WTC11 (cell line): ENCODE data around the gene ZDHHC7.

Source experiments
- ATF3 ChIP-seq: sonication (generic); formaldehyde crosslinking; conservative IDR thresholded peaks from 2 replicates; pipeline ENCODE4 v1.8.1; 2022; ENCODE audit warnings: mild to moderate bottlenecking, missing genetic modification reagents
- FOXK1 ChIP-seq: sonication (generic); formaldehyde crosslinking; IDR thresholded peaks from 2 replicates; pipeline ENCODE4 v1.8.0; 2022; ENCODE audit warnings: mild to moderate bottlenecking, moderate library complexity, missing genetic modification reagents
- JUN ChIP-seq: sonication (generic); formaldehyde crosslinking; IDR thresholded peaks from 2 replicates; pipeline ENCODE4 v1.8.0; 2023; ENCODE audit warnings: mild to moderate bottlenecking, missing genetic modification reagents
- NFYB ChIP-seq: sonication (generic); formaldehyde crosslinking; conservative IDR thresholded peaks from 2 replicates; pipeline ENCODE4 v1.8.0; 2022; ENCODE audit warnings: low read depth, missing genetic modification reagents
- NR1H2 ChIP-seq: sonication (generic); formaldehyde crosslinking; IDR thresholded peaks from 2 replicates; pipeline ENCODE4 v1.9.0; 2021; ENCODE audit warnings: mild to moderate bottlenecking, moderate library complexity, missing genetic modification reagents
- ZNF232 ChIP-seq: sonication (generic); formaldehyde crosslinking; IDR thresholded peaks from 2 replicates; pipeline ENCODE4 v1.8.0; 2022; ENCODE audit warnings: mild to moderate bottlenecking, missing genetic modification reagents
- ZNF263 ChIP-seq: sonication (generic); formaldehyde crosslinking; IDR thresholded peaks from 2 replicates; pipeline ENCODE4 v1.8.1; 2022; ENCODE audit warnings: low read depth, mild to moderate bottlenecking, moderate library complexity, missing genetic modification reagents
- TF ChIP-seq, protein P1 (sequence below): fragments of 200-600 bp; IDR thresholded peaks from 2 replicates; pipeline ENCODE4 v1.8.0; 2022; ENCODE audit warnings: antibody characterized with exemption
- TF ChIP-seq, protein P2 (sequence below): sonication (generic); formaldehyde crosslinking; IDR thresholded peaks from 2 replicates; pipeline ENCODE4 v1.8.1; 2023; ENCODE audit warnings: mild to moderate bottlenecking, missing genetic modification reagents, borderline replicate concordance
- TF ChIP-seq, protein P3 (sequence below): sonication (generic); formaldehyde crosslinking; IDR thresholded peaks from 2 replicates; pipeline ENCODE4 v1.8.0; 2022; ENCODE audit warnings: mild to moderate bottlenecking, missing genetic modification reagents

- TF ChIP-seq FOXK1 (CRISPR knock-in tag) (no peak), JUN (CRISPR knock-in tag) (no peak), NR1H2 (CRISPR knock-in tag) (no peak), NFYB (no peak), ZNF232 (CRISPR knock-in tag) (no peak), ATF3 (CRISPR knock-in tag) (no peak), ZNF263 (no peak)
- TF ChIP-seq, protein P1, sequence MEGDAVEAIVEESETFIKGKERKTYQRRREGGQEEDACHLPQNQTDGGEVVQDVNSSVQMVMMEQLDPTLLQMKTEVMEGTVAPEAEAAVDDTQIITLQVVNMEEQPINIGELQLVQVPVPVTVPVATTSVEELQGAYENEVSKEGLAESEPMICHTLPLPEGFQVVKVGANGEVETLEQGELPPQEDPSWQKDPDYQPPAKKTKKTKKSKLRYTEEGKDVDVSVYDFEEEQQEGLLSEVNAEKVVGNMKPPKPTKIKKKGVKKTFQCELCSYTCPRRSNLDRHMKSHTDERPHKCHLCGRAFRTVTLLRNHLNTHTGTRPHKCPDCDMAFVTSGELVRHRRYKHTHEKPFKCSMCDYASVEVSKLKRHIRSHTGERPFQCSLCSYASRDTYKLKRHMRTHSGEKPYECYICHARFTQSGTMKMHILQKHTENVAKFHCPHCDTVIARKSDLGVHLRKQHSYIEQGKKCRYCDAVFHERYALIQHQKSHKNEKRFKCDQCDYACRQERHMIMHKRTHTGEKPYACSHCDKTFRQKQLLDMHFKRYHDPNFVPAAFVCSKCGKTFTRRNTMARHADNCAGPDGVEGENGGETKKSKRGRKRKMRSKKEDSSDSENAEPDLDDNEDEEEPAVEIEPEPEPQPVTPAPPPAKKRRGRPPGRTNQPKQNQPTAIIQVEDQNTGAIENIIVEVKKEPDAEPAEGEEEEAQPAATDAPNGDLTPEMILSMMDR = no peak
- TF ChIP-seq, protein P2, sequence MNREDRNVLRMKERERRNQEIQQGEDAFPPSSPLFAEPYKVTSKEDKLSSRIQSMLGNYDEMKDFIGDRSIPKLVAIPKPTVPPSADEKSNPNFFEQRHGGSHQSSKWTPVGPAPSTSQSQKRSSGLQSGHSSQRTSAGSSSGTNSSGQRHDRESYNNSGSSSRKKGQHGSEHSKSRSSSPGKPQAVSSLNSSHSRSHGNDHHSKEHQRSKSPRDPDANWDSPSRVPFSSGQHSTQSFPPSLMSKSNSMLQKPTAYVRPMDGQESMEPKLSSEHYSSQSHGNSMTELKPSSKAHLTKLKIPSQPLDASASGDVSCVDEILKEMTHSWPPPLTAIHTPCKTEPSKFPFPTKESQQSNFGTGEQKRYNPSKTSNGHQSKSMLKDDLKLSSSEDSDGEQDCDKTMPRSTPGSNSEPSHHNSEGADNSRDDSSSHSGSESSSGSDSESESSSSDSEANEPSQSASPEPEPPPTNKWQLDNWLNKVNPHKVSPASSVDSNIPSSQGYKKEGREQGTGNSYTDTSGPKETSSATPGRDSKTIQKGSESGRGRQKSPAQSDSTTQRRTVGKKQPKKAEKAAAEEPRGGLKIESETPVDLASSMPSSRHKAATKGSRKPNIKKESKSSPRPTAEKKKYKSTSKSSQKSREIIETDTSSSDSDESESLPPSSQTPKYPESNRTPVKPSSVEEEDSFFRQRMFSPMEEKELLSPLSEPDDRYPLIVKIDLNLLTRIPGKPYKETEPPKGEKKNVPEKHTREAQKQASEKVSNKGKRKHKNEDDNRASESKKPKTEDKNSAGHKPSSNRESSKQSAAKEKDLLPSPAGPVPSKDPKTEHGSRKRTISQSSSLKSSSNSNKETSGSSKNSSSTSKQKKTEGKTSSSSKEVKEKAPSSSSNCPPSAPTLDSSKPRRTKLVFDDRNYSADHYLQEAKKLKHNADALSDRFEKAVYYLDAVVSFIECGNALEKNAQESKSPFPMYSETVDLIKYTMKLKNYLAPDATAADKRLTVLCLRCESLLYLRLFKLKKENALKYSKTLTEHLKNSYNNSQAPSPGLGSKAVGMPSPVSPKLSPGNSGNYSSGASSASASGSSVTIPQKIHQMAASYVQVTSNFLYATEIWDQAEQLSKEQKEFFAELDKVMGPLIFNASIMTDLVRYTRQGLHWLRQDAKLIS (CRISPR knock-in tag) = no peak
- TF ChIP-seq, protein P3, sequence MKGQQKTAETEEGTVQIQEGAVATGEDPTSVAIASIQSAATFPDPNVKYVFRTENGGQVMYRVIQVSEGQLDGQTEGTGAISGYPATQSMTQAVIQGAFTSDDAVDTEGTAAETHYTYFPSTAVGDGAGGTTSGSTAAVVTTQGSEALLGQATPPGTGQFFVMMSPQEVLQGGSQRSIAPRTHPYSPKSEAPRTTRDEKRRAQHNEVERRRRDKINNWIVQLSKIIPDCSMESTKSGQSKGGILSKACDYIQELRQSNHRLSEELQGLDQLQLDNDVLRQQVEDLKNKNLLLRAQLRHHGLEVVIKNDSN (CRISPR knock-in tag) = no peak
Observed at GRCh38 chr16:84999857-85000480, 11.4 kb downstream of the ZDHHC7 start.
